ENCODE data around the gene KCNJ12. TPM values are rescaled to one million over a fixed set of nuclear protein-coding genes. Genes with fewer than 3 reads are reported as not detected.

The KCNJ12 gene
- total RNA-seq, 1 donor: under 0.01 TPM

DNA sequence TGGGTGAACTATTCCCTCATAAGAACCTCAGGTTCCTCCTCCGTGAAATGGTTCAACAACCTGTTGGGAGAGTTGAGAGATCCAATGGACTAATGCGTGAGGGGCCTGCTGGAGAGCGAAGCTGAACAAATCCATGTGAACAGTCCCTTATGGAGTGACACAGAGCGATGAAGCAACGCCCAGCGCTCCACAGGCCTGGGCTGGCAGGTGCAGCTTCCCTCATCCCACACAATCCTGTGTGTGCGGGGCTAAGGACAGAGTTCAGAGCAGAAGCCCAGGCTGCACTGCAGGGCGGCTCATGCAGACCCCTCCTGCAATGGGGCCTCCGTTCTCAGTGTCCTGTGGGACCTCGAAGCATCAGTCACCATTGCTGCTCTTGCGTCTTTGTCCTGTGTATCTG lies 90.4 kb downstream of the KCNJ12 start:
- no peak for DNase-seq (ENCODE audit: low read depth)
- no peak for TF ChIP-seq CTCF (IDR thresholded peaks at IDR 0.05; ENCODE audit: insufficient read depth, low read depth, low read length)
- H3K4me3 ChIP-seq (ENCODE audit: low read depth, low read length): no peak overlapping the region

DNA sequence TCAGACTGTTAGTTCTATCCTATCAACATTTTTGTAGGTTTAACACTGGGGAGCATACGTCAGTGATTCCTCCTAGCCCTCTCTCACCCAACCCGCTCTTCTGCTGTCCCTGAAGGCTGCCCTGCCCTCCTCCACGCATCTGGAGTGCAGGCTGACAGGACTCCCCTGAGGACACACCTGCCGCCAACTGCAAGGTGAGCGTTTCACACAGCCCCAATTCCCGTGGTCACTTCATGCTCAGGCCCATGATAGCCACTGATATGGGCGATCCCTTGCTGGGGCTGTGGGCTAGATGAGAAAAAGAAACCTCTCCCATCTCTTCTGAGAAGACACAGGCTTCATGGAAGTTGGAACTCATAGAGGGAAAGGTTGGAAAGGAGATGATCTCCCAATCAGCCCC lies 91.0 kb downstream of the KCNJ12 start:
- no peak for DNase-seq (ENCODE audit: low read depth)
- TF ChIP-seq CTCF (IDR thresholded peaks at IDR 0.05; ENCODE audit: insufficient read depth, low read depth, low read length): no peak
- H3K4me3 ChIP-seq (ENCODE audit: low read depth, low read length): no peak overlapping the region

DNA sequence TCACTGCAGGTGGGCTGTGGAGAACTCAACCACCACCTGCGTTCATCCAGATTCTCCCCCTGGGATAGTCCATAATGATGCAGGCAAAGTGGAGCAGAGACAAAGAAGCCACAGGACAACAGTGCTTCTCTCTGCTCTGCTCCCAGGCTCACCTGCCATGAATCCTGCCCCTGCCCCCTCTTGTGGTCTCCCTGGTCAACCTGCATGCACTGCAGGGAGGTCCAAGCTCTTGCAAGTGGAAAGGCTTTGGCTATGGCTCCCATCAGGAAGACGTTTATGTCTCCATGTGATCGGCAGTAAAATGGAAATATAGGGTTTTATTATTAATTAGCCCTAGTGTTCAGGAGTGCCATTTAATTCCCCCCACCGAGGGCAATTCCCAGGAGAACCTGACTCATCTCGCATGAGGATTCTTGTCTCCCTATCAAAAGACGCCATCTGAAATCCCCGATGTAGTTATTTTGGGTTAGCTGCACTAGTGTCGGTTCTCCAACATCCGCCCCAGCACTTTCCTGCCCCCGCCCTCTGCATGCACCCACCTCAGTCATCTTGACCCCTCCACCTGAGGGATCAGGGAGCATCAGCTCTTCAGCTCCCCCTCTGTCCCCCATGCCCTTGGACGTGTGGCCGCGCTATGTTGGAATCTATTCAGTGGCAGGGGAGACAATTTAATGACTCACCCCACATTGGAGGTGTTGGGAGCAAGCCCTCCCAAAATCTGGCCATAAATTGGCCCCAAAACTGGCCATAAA lies 91.8 kb downstream of the KCNJ12 start:
- DNase-seq (ENCODE audit: low read depth): no peak
- H3K4me3 ChIP-seq (ENCODE audit: low read depth, low read length): no peak overlapping the region
- TF ChIP-seq CTCF (IDR thresholded peaks at IDR 0.05; ENCODE audit: insufficient read depth, low read depth, low read length): no peak

Other genes starting within 250 kb of the KCNJ12 start
- 12.2 and 15.1 TPM in 2 replicates for gene DHRS7B, start 249.4 kb upstream of the KCNJ12 start, total RNA-seq
- 19.6 and 21.6 TPM in 2 replicates for gene TMEM11, start 162.2 kb upstream of the KCNJ12 start, total RNA-seq
- gene NATD1, start 122.9 kb upstream of the KCNJ12 start, total RNA-seq: 2.6 and 3.0 TPM in 2 replicates
- 19.3 and 30.7 TPM in 2 replicates for gene MAP2K3, start 91.6 kb upstream of the KCNJ12 start, total RNA-seq

All from fibroblast of villous mesenchyme (primary cell).